ENCODE measurements around the gene NAALADL1.

Gene NAALADL1, protein sequence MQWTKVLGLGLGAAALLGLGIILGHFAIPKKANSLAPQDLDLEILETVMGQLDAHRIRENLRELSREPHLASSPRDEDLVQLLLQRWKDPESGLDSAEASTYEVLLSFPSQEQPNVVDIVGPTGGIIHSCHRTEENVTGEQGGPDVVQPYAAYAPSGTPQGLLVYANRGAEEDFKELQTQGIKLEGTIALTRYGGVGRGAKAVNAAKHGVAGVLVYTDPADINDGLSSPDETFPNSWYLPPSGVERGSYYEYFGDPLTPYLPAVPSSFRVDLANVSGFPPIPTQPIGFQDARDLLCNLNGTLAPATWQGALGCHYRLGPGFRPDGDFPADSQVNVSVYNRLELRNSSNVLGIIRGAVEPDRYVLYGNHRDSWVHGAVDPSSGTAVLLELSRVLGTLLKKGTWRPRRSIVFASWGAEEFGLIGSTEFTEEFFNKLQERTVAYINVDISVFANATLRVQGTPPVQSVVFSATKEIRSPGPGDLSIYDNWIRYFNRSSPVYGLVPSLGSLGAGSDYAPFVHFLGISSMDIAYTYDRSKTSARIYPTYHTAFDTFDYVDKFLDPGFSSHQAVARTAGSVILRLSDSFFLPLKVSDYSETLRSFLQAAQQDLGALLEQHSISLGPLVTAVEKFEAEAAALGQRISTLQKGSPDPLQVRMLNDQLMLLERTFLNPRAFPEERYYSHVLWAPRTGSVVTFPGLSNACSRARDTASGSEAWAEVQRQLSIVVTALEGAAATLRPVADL

DNA sequence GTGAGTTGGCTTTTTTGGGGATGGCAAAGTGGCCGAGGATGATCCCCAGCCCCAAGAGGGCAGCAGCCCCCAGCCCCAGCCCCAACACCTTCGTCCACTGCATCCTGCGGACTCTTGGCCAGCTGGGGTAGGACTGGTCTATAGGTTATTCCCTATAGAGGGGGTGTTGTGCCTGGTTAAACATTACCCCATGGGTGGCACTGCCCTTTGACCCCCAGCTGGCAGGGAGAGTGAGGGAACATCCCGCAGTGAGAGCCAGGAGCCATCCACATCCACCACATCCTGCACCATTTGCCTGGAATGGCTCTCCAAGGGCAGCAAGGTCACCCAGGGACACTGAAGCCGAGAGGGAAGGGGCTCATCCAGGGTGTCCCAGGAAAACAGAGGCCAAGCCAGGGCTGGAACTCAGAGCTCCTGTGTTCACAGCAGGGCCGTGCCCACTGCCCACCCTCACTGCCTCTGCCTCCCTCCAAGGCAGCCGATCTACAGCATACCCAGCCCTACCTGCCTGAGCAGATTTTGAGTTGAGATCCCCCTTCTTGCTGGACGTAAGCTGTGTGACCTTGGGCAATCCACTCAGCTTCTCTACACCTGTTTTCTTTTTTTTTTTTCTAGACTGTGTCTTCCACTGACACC is at the start of gene NAALADL1:
NAALADL1 (minus strand) TSS at position 135 of the 636 bp plus-strand sequence; CDS start at position 103, 32 bp downstream.
- no peak for DNase-seq

DNA sequence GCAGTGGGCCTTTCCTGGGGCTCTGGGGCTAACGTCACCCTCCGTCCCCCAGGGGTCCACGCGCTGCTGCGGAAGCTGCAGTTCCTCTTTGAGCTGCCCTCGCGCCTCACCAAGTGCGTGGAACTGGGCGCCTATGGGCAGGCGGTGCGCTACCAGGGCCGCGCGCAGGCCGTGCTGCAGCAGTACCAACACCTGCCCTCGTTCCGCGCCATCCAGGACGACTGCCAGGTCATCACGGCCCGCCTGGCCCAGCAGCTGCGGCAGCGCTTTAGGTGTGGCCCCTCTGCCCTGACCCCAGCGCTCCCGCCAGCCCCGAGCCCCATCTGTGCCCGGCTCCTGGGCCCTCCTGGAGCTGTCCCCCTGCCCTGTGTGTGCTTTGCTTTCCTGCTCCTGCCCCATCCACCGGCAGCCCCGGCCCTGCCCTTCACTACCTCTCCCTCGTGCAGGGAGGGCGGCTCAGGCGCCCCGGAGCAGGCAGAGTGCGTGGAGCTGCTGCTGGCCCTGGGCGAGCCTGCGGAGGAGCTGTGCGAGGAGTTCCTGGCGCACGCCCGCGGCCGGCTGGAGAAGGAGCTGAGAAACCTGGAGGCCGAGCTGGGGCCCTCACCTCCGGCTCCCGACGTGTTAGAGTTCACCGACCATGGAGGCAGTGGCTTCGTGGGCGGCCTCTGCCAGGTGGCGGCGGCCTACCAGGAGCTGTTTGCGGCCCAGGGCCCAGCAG is 49.6 kb upstream of the NAALADL1 start:
- DNase-seq: no peak

DNA sequence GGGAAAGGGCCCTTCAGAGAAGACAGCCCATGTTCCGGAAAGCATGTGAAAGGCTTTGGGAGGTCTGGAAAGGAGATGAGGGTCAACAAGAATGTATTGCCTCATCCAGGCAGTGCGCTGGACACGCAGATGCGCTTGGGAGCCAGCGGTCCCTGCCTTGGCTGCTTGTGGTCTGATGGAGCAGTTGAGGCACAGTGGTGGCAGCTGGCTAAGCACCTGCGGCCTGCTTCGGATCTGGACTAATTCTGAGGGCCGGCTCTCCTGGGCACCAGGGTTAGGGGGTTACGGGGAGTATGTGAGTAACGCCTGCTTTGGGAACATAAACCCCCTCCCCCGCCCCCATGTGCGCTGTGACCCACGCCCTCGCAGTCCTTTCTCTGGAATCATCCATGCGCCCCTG is 48.7 kb upstream of the NAALADL1 start:
- DNase-seq: no peak

DNA sequence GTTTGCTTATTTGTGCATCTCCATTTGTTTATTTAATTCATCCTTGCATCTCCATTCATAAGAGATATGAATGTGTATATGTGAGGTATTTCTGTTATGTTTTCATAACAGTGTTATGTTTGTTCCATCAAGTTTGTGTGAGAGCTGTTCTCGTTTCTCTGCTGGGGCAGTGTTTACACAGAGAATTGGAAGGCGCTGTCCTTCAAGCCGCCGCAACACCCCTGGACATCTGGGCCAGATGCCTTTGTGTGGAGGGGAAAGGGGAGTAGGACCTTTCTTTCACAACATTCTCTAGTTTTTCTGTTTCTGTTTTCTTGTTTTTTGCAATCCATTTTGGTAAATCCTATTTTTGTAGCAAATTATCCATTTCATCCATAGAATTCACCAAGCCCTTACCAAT is 46.3 kb upstream of the NAALADL1 start:
- no peak for DNase-seq

DNA sequence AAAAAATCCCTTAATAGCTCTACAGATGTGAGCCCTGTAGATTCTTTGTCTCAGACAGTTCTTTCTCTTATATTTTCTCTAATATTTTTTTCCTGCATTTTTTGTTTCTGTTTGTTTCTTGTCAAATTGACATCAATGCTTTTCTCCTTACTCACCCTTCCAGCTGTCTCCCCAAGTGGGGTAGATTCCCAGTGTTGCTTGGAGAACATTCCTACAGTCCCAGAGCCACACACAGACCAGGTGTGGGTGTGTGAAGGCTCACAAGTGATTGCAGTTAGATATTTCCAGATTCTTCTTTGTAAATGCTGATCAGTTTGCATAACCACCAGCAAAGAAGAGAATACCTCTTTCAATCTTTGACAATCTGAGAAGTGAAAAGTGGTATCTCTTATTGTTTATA is 45.1 kb upstream of the NAALADL1 start:
- DNase-seq: no peak

DNA sequence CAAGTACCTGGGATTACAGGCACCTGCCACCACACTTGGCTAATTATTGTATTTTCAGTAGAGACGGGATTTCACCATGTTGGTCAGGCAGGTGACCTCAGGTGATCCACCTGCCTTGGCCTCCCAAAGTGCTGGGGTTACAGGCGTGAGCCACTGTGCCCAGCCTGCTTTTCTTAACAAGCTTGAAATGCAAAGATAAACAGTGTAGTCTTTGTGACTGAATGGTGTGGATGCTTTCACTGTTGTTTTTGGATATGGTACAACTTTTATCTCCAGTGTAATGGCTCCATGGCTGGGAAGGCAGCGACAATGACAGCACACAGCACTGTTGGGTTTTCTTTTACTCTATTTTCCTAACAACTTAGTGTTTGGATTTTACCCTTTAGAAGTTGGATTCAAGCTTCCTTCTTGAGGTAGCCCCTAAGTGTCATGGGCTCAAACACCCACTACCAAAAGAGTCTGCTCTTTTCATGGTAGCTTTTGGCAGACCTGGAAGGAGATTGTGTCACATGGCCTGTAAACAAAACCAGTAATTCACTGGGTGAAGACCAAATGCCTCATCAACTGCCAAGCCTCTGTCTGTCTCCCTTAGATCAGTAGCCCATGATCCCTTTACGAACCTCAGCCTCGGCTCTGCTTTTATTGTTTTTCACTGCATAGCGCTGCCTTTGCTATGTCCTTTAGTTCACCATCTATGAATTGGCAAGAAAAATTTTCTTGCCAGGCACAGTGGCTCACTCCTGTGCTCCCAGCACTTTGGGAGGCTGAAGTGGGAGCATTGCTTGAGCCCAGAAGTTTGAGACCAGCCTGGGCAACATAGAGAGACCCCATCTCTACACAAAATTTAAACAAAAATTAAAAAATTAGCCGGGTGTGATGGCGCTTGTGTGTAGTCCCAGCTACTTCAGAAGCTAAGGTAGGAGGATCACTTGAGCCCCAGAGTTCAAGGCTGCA is 44.1 kb upstream of the NAALADL1 start:
- DNase-seq: no peak

DNA sequence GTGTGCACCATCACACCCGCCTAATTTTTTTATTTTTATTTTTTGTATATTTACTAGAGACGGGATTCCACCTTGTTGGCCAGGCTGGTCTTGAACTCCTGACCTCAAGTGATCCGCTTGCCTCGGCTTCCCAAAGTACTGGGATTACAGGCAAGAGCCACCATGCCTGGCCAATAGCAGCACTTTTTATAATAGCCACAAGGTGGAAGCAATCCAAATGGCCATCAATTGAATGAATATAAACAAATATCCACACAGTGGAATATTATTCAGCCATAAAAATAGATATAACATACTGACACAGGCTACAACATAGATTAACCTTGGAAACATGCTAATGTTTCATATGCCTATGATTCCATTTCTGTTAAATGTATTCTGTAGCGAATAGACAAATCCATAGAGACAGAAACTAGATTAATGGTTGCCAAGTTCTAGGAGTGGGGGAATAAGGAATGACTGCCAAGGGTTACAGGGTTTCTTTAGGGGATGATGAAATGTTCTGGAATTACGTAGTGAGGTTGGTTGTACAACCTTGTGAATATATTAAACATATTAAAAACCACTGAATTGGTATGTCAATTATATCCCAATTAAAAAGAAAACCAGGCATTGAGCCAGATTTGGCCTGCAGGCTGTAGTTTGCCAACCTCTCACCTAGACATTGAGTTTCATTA is 42.5 kb upstream of the NAALADL1 start:
- DNase-seq: no peak

DNA sequence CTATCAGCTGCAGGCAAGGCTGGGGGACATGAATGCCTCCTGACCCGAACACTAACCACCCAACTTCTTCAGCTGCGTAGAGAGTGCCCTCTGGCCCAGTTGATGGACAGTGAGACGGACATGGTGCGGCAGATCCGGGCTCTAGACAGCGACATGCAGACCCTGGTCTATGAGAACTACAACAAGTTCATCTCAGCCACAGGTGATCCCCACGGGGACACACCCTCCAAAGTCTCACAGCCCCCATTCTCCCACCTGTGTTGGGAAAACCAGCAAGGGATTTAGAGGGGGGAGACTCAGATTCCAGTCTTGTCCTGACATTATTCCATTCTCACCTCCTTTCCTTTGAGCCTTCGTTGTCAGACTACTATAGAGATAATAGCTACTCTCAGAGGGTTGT is 38.6 kb upstream of the NAALADL1 start:
- DNase-seq: no peak

DNA sequence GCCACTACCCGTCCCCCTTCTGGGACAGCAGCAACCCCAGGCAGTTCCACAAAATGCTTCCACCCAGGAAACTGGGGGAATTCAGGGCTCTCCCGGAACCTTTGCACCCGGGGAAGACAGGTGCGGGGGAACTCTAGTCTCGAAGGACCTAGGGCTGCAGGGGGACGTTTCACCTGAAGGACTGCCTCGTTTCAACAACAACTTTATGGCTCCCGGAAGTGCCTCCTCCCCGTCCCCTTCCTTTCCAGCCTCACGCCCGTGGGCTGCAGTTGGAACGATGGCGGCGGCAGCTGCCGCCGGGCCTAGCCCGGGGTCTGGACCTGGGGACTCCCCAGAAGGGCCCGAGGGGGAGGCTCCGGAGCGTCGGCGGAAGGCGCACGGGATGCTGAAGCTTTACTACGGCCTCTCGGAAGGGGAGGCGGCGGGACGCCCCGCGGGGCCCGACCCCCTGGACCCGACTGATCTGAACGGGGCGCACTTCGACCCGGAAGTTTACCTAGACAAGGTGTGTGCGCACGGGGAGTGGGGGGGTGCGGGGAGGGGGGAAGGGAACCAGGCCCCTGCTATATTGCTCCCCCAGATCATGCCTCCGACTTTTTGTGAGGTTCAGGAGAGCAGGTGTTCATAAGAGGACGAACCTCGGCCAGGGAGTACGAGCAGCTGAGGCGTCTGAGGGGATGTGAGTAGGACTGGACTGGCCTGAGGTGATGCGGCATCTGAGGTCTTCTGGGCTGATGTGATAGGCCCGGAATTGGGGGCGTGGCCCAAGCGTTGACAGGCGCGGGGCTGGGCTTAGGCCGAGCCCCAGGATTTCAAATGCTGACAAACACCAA is 37.8 kb upstream of the NAALADL1 start, which contains the start of gene VPS51:
VPS51 (plus strand) TSS at position 241 of the 833 bp plus-strand sequence; CDS start at position 278, 37 bp downstream.
- DNase-seq: peak; percentile 21

DNA sequence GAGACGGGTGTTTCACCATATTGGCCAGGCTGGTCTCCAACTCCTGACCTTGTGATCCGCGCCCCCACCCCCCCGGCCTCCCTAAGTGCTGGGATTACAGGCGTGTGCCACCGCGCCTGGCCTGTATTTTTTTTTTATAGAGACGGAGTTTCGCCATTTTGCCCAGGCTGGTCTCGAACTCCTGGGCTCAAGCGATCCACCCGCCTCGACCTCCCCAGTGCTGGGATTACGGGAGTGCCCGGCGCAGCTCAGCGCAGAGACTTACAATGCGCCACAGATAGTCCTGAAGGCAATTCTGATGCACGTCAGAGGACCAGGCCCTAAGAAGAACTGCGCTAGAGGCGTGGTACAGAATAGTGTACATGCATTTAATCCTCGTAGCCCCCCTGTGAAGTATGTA is 37.1 kb upstream of the NAALADL1 start:
- DNase-seq: no peak

DNA sequence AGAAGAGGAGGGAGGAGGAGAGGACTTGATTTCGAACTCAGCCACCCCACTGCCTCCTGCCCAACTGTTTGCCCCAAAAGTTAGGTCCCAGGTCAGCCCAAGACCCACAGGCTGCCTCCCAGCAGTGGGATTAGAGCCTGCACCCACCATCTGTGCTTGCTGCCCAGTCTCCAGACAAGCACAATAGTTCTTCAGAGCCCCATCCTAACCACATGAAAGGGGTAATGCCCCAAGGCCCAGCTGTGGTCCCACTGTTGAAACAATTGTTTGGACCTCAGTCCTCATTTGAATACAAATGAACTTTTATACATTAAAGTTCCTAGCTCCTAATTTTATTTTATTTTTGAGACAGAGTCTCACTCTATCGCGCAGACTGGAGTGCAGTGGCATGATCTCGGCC is 32.3 kb upstream of the NAALADL1 start:
- no peak for DNase-seq

DNA sequence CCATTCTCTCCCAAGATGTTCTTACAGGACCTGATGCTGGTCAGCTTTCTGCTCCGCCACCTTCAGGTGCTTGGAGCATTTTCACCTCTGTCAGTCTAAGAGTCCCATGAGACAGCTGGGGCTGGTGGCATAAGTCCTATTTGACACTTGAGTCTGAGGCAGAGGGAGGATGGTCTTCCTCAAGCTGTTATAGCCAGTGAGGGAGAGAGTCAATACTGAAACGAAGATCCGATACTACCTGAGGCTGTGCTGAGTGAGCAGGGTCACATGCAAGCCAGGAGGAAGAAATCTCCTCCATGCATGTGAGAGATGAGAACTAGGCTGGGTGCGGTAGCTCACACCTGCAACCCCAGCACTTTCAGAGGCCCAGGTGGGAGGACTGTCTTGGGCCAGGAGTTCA is 31.3 kb upstream of the NAALADL1 start:
- DNase-seq: no peak

DNA sequence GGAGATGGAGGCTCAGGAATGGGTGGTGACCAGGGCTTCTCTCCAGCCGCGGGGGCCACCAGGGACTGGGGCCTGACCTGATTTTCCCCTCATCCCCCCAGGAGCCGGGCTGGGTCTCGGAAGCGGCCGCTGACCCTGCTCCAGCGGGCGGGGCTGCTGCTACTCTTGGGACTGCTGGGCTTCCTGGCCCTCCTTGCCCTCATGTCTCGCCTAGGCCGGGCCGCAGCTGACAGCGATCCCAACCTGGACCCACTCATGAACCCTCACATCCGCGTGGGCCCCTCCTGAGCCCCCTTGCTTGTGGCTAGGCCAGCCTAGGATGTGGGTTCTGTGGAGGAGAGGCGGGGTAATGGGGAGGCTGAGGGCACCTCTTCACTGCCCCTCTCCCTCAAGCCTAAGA is 29.5 kb upstream of the NAALADL1 start:
- DNase-seq: no peak

DNA sequence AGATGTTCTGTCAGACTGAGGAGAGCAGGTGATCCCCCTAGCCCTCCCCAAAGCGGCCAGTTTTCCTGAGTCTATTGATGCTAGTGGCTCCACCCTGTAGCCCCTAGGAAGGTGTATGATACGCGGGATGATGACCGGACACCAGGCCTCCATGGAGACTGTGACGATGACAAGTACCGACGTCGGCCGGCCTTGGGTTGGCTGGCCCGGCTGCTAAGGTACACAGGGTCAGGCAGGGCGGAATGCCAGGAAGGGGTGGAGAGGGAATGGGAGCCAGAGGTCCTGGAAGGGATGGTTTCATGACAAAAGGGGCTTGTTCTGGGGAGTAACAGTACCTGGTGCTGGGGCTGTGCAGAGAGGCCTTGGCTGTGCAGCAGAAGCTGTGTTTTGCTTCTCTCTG is 28.9 kb upstream of the NAALADL1 start:
- no peak for DNase-seq

DNA sequence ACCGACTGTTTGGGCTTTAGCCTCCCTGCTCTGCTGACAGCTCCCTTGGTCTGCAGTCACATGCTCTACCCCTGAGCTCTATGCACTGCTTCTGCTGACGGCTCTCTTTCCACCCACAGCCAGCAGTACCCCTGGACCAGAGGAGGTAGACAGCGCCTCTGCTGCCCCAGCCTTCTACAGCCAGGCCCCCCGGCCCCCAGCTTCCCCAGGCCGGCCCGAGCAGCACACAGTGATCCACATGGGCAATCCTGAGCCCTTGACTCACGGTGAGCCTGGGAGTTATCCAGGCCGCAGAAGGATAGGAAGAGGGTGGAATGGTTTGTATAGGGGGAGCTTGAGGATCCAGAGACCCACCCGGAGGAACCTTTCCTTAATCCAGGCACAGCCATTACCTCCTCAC is 28.5 kb upstream of the NAALADL1 start:
- DNase-seq: no peak

DNA sequence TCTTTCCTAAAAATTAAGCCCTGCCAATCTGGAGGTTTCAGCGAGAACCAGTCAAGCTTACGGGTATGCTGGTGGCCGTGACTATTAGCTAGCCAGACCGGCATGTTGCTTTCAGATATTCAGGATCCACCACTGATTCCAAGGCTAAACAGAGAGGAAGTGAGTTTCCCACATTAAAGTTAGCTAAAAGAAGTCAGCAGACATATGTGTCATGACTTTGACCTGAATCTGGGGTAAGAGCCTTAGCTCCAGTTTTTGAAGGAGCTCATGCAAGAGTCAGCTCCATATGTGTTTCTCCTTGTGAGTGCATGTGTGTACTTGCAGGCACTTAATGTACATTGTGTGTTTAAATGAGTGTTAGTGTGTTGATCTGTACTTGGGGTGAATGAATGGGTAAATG is 27.1 kb upstream of the NAALADL1 start:
- DNase-seq: no peak

DNA sequence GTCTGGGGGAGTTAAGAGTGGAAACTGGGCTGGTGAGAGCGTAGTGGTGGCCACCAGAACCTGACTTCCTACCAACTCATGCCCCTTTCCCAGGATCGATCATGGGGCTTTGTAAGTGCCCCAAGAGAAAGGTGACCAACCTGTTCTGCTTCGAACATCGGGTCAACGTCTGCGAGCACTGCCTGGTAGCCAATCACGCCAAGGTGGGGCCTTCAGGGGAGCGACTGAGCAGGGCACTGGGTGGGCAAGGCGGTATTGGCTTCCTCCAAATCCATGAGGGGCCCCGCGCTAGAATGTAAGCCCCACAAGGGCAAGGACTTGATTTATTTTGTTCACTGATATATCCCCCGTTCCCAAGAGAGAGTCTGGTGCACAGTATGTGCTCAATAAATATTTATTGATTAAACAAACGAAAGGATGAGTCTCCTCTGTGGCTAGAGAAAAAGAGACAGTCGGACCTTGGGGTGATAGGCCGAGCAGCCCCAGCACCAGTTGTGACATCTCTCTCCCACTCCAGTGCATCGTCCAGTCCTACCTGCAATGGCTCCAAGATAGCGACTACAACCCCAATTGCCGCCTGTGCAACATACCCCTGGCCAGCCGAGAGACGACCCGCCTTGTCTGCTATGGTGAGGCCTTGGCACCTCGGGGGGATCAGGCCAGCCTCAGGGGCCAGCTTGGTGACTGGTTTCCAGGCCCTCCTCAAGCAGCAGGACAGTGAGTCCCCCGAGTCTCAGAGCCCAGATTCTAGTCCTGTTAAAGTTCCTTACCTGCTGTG is 26.4 kb upstream of the NAALADL1 start:
- no peak for DNase-seq

DNA sequence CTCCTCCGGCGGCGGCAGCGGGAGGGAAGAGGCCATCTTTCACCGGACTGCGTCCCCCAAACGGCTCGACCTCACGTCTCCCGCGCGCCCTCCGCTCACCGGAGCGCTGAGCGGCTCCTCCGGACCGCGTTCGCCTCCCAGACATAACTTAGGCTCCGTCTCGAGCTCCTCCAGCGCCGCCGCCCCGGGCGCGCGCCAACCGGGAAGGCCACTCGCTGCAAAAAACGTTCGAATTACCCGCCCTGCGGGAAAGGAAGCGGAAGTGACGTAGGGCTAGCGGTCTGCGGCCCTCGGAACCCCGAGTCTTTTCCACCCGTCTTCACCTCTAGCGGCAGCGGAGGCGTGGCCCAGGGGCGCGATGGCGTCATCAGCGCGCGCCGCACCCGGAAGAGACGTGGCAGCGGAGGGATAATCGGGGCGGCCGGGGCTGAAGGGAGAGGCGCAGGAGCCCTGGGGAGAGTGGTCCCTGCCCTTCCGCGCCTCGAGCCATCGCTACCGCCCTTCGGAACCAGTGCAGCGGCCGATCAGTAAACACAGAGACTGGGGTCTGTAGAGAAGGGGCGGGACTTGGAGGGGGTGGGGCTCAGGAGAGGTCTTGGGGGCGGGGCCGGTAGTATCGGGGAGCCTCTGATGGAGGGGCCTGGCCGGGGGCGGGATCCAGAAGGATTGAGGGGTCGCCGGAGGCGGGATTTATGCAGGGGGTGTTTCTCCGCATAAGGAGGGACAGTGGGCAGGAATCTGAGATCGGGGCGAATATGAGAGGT is 25.7 kb upstream of the NAALADL1 start, which contains the start of the genes CDCA5 and ZFPL1:
CDCA5 (minus strand) TSS at position 207 of the 764 bp plus-strand sequence; CDS start at position 145, 62 bp downstream.
ZFPL1 (plus strand) TSS at position 389 of the 764 bp plus-strand sequence. CDS start 477 bp downstream, outside the sequence.
- DNase-seq: peak; percentile 56
